ENCODE data around the gene DLEC1. TPM values are rescaled to one million over a fixed set of nuclear protein-coding genes. Genes with fewer than 3 reads are reported as not detected.

DLEC1 gene
- total and polyA plus RNA-seq, 2 of the 4 experiments (the other 2 are of a cell fraction): 0.03 TPM; not detected in 1

DNA sequence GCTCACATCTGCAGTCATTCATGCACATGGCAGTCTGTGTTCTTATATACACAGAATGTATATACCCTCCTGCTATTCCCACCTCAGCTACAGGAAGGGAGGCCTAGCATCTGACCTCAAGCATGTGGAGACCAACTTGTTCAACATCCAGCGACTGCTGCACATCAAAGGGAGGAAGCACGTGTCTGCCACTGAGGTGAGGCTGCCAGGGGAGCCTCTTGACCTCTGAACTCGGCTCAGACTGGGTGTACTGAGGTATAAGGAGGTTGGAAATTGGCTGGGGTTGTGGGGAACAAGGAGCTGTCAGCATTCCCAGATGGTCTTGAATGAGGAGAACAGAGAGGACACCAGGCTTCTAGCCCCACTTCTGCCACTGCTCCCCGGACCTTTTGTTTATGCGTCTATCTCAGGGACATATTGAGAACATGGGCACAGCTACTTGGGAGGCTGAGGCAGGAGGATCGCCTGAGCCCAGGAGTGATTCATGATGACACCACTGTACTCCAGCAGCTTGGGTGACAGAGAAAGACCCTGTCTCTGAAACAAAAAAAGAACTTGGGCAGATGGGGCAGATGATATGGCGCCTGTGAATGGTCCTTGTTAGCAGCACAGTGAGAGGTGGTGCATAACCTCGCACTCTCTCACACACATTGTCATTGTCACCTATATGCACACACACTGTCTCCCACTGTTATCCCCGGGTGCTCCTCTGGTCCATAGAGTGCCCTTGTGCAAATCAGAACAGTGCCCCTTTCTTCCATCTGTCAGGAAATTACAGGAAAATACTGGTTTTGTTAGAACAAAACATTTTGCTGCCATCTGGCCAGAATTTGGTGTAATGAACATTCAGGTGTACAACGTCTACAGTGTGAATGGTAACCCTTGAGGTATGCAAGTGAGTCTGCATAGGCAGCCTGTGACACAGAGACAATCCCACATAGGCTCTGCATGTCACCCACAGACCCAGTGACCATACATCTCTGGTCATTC, 43.1 kb upstream of the DLEC1 start:
- no peak overlapping the region for H2AK9ac ChIP-seq (replicated peaks; ENCODE audit: low read depth, low read length, poor library complexity)
- dilution Hi-C loops (cut with HindIII; ENCODE audit: low sequenced_read_pairs, unreplicated experiment): no loop called here
- no peak overlapping the region for H3K56ac ChIP-seq (ENCODE audit: extremely low read depth, insufficient read depth, low read length)
- 79% methylated on average over 5 of the region's 10 CpGs; no CpG with 5 or more reads in 1 of the 2 experiments for WGBS, 2 experiments (ENCODE audit: extremely low coverage in 2 of 2, insufficient read length in 1 of 2)
- H4K8ac ChIP-seq (ENCODE audit: low read depth in 2 of 2, low read length in 2 of 2): no peak overlapping the region
- no peak overlapping the region for H2BK15ac ChIP-seq (ENCODE audit: low read depth, low read length)
- ATAC-seq (ENCODE audit: low read depth) (no peak), DNase-seq (no peak)
- H2BK20ac ChIP-seq (ENCODE audit: low read depth, low read length): no peak overlapping the region
- no peak overlapping the region for H3K23ac ChIP-seq (ENCODE audit: low read depth, low read length)
- H2AK5ac ChIP-seq (ENCODE audit: low read depth, low read length): peak overlapping the region; percentile 57; the same call in 1 of the 2 replicates
- H2AFZ ChIP-seq (replicated peaks; ENCODE audit: low read length, poor library complexity): no peak overlapping the region
- peaks cover 3 to 19% of the 10 kb centered on the region in 2 experiments; a peak in 2 of 4 replicates for H3K79me1 ChIP-seq (ENCODE audit: low read depth in 1 of 2, low read length in 2 of 2)
- peaks cover 12% of the 10 kb centered on the region for H3K4me1 ChIP-seq (ENCODE audit: control insufficient read depth, insufficient read depth, low read length)
- no peak overlapping the region for H3K4me3 ChIP-seq (ENCODE audit: insufficient read depth, low read depth, low read length)
- H3K9me1 ChIP-seq (ENCODE audit: insufficient read depth, low read length): peaks cover 15% of the 10 kb centered on the region
- no peak overlapping the region; the same call in 1 of the 2 replicates for H3K4ac ChIP-seq (ENCODE audit: low read depth, low read length)
- no peaks in the 10 kb centered on the region for H3K9me3 ChIP-seq (ENCODE audit: control insufficient read depth, insufficient read depth, low read length)
- H3K18ac ChIP-seq (ENCODE audit: low read depth, low read length): no peak overlapping the region
- no peak overlapping the region for H4K5ac ChIP-seq (ENCODE audit: low read depth, low read length)
- H3K9ac ChIP-seq (ENCODE audit: low read depth, low read length): no peak overlapping the region
- BruUV-seq (replicated peaks): no TSS peak
- no peaks in the 10 kb centered on the region for H4K20me1 ChIP-seq (ENCODE audit: insufficient read depth, low read length)
- no peak overlapping the region for H3K14ac ChIP-seq (replicated peaks; ENCODE audit: low read depth, low read length)
- no peaks in the 10 kb centered on the region; the same call in 1 of the 2 replicates for H3K27me3 ChIP-seq (ENCODE audit: control insufficient read depth, insufficient read depth, low read length)
- intact Hi-C loops (cut with micrococcal nuclease): loop anchor here (1.0 kb wide), 1 partner anchor 141 kb away; no protein-coding TSS in a partner anchor
- H3K36me3 ChIP-seq (ENCODE audit: control insufficient read depth, insufficient read depth, low read length): peaks cover 5% of the 10 kb centered on the region
- H2BK120ac ChIP-seq (ENCODE audit: low read depth, low read length): no peak overlapping the region
- ChIA-PET CTCF (interaction anchor here (0.5 to 1.7 kb wide), 13 partner anchors 10 to 143 kb away, joined by 3 to 16 read pairs (median 3); no protein-coding TSS in a partner anchor), POLR2A (ENCODE audit: unreplicated experiment) (no interaction called here)
- no peak overlapping the region for H4K91ac ChIP-seq (ENCODE audit: insufficient read depth, low read depth, low read length)
- no peak overlapping the region for H3K27ac ChIP-seq (ENCODE audit: insufficient read depth, low read length)
- in situ Hi-C loops (cut with MboI; ENCODE audit: low sequenced_read_pairs): no loop called here
- H2BK5ac ChIP-seq (ENCODE audit: low read depth, low read length, poor library complexity, severe bottlenecking): no peak overlapping the region
- no peak overlapping the region for H3K4me2 ChIP-seq (ENCODE audit: low read depth, low read length)
- TF ChIP-seq, protein P1, sequence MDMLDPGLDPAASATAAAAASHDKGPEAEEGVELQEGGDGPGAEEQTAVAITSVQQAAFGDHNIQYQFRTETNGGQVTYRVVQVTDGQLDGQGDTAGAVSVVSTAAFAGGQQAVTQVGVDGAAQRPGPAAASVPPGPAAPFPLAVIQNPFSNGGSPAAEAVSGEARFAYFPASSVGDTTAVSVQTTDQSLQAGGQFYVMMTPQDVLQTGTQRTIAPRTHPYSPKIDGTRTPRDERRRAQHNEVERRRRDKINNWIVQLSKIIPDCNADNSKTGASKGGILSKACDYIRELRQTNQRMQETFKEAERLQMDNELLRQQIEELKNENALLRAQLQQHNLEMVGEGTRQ (IDR thresholded peaks at IDR 0.05; ENCODE audit: low read depth, low read length): no peak
- TF ChIP-seq MXI1 (IDR thresholded peaks at IDR 0.05; ENCODE audit: borderline replicate concordance, low read depth, low read length) (no peak), CEBPB (IDR thresholded peaks at IDR 0.05; ENCODE audit: low read depth, low read length) (no peak), MAZ (IDR thresholded peaks at IDR 0.05; ENCODE audit: borderline replicate concordance, low read depth, low read length) (no peak), RFX5 (IDR thresholded peaks at IDR 0.05; ENCODE audit: low read depth, low read length) (no peak), RCOR1 (IDR thresholded peaks at IDR 0.05; ENCODE audit: insufficient replicate concordance, low read length) (no peak), FOS (IDR thresholded peaks at IDR 0.05; ENCODE audit: low read depth, low read length) (no peak), POLR2A (IDR thresholded peaks at IDR 0.05; ENCODE audit: low read depth, low read length) (no peak), RAD21 (IDR thresholded peaks at IDR 0.05; ENCODE audit: low read length) (no peak), SMC3 (IDR thresholded peaks at IDR 0.05; ENCODE audit: low read depth, low read length) (no peak), MAFK (IDR thresholded peaks at IDR 0.05; ENCODE audit: low read depth, low read length) (no peak), NFE2L2 (IDR thresholded peaks at IDR 0.05; ENCODE audit: low read depth, low read length) (no peak), BHLHE40 (IDR thresholded peaks at IDR 0.05; ENCODE audit: low read depth, low read length) (no peak)
- TF ChIP-seq, protein P2, sequence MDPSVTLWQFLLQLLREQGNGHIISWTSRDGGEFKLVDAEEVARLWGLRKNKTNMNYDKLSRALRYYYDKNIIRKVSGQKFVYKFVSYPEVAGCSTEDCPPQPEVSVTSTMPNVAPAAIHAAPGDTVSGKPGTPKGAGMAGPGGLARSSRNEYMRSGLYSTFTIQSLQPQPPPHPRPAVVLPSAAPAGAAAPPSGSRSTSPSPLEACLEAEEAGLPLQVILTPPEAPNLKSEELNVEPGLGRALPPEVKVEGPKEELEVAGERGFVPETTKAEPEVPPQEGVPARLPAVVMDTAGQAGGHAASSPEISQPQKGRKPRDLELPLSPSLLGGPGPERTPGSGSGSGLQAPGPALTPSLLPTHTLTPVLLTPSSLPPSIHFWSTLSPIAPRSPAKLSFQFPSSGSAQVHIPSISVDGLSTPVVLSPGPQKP (IDR thresholded peaks at IDR 0.05; ENCODE audit: borderline replicate concordance, low read depth, low read length): no peak
